H1 (cell line): ENCODE measurements around the gene PPAT. TPM values are rescaled to one million over a fixed set of nuclear protein-coding genes. Genes with fewer than 3 reads are reported as not detected.

Experiments used
- CTCF ChIA-PET: fragments of 300-600 bp; sonication (Branson Sonifier 250); formaldehyde crosslinking; loops from one replicate; lab custom pipeline; 2021; ENCODE audit not compliant: partially characterized antibody; lab: Charles Lee
- POLR2A ChIA-PET: fragments of 300-600 bp; sonication (Branson Sonifier 250); formaldehyde crosslinking; loops from one replicate; lab custom pipeline; 2021; ENCODE audit warnings: inconsistent platforms; ENCODE audit not compliant: partially characterized antibody; lab: Charles Lee
- DNase-seq, 2 experiments: peaks; one replicate each; pipeline versions ENCODE4 v3.0.0 to v3.0.0-alpha.2; 2010 to 2022; ENCODE audit warnings: low spot score in 2 of 2, low read depth in 1 of 2, mixed read lengths in 1 of 2
- FAIRE-seq: peaks from 2 replicates; lab custom pipeline; 2011; peaks lifted over from hg19 to GRCh38; lab: Jason Lieb, UNC
- H2AFZ ChIP-seq: 2 replicates; pipeline ENCODE4 v1.8.1; 2012; ENCODE audit warnings: low read length, inconsistent platforms
- H2AK5ac ChIP-seq: 2 replicates; pipeline ENCODE4 v1.6.1; 2013; ENCODE audit warnings: low read depth, low read length
- H2BK120ac ChIP-seq: replicated peaks from 2 replicates; pipeline ENCODE3; 2013; ENCODE audit warnings: low read depth, low read length, inconsistent platforms
- H2BK12ac ChIP-seq: 2 replicates; pipeline ENCODE4 v1.6.1; 2013; ENCODE audit warnings: low read depth, low read length
- H2BK15ac ChIP-seq: 2 replicates; pipeline ENCODE4 v1.6.1; 2013; ENCODE audit warnings: low read length
- H2BK20ac ChIP-seq: 2 replicates; pipeline ENCODE4 v1.6.1; 2013; ENCODE audit warnings: low read length
- H2BK5ac ChIP-seq: 2 replicates; pipeline ENCODE4 v1.6.1; 2013; ENCODE audit warnings: low read depth, low read length
- H3K14ac ChIP-seq: 2 replicates; pipeline ENCODE4 v1.6.1; 2013; ENCODE audit warnings: inconsistent platforms; ENCODE audit not compliant: insufficient read length
- H3K18ac ChIP-seq: 2 replicates; pipeline ENCODE4 v1.6.1; 2013; ENCODE audit warnings: low read length; ENCODE audit errors: extremely low read depth
- H3K23ac ChIP-seq: 2 replicates; pipeline ENCODE4 v1.6.1; 2013; ENCODE audit warnings: inconsistent platforms; ENCODE audit not compliant: insufficient read length
- H3K23me2 ChIP-seq: 2 replicates; pipeline ENCODE4 v1.6.1; 2013; ENCODE audit warnings: low read depth, low read length
- H3K27ac ChIP-seq: 2 replicates; pipeline ENCODE4 v1.6.1; 2011; ENCODE audit warnings: low read depth, low read length, inconsistent platforms
- H3K27me3 ChIP-seq, 4 experiments: replicated peaks in 1 of 4; 1 replicate in 1 of 4; 2 replicates in 3 of 4; pipeline versions ENCODE4 v1.6.1 to v1.8.1; 2011 to 2013; ENCODE audit warnings: low read length in 3 of 4, mild to moderate bottlenecking in 3 of 4, inconsistent platforms in 2 of 4, mixed read lengths in 2 of 4, moderate library complexity in 1 of 4; ENCODE audit not compliant: control insufficient read depth in 3 of 4, insufficient read depth in 3 of 4; ENCODE audit errors: extremely low read depth in 1 of 4
- H3K36me3 ChIP-seq, 4 experiments: 2 replicates each; pipeline versions ENCODE4 v1.6.1 to v1.8.1; 2011 to 2013; ENCODE audit warnings: mild to moderate bottlenecking in 4 of 4, low read length in 3 of 4, moderate library complexity in 2 of 4, control low read depth in 1 of 4, inconsistent platforms in 1 of 4; ENCODE audit not compliant: insufficient read depth in 4 of 4, control insufficient read depth in 2 of 4
- H3K4ac ChIP-seq: replicated peaks from 2 replicates; pipeline ENCODE3; 2013; ENCODE audit warnings: low read length, low read depth, mixed read lengths, inconsistent platforms; ENCODE audit not compliant: insufficient read length
- H3K4me1 ChIP-seq, 4 experiments: replicated peaks in 1 of 4; 1 replicate in 1 of 4; 2 replicates in 3 of 4; pipeline versions ENCODE4 v1.6.1 to v1.8.1; 2011 to 2013; ENCODE audit warnings: low read length in 3 of 4, inconsistent platforms in 2 of 4, mixed read lengths in 1 of 4; ENCODE audit not compliant: insufficient read depth in 4 of 4, control insufficient read depth in 3 of 4
- H3K4me2 ChIP-seq, 2 experiments: 2 replicates each; pipeline versions ENCODE4 v1.6.1 to v1.8.1; 2011 to 2013; ENCODE audit warnings: low read depth in 2 of 2, low read length in 2 of 2, control low read depth in 1 of 2, inconsistent platforms in 1 of 2, mild to moderate bottlenecking in 1 of 2; ENCODE audit not compliant: insufficient read depth in 1 of 2
- H3K4me3 ChIP-seq, 4 experiments: fragments of 200-600, 300-600 bp in 1 of 4; sonication (generic), shearing (Covaris generic), sonication (Bioruptor Twin) in 1 of 4; 2 replicates each; pipeline versions ENCODE4 v1.5.1 to v1.8.1; 2011 to 2016; ENCODE audit warnings: low read length in 4 of 4, low read depth in 3 of 4, control low read depth in 2 of 4, inconsistent platforms in 2 of 4, mild to moderate bottlenecking in 2 of 4, mixed read lengths in 1 of 4, moderate library complexity in 1 of 4; ENCODE audit not compliant: insufficient read depth in 2 of 4; ENCODE audit errors: extremely low read depth in 1 of 4
- H3K56ac ChIP-seq: replicated peaks from 2 replicates; pipeline ENCODE3; 2013; ENCODE audit warnings: low read depth, mild to moderate bottlenecking, mixed read lengths, low read length, inconsistent platforms; ENCODE audit not compliant: insufficient read length
- H3K79me1 ChIP-seq: 2 replicates; pipeline ENCODE4 v1.6.1; 2013; ENCODE audit warnings: low read depth, low read length, control low read depth
- H3K79me2 ChIP-seq, 2 experiments: 2 replicates each; pipeline versions ENCODE4 v1.6.1 to v1.8.1; 2012 to 2013; ENCODE audit warnings: low read length in 2 of 2, mild to moderate bottlenecking in 2 of 2, inconsistent platforms in 1 of 2; ENCODE audit not compliant: insufficient read depth in 2 of 2, control insufficient read depth in 1 of 2
- H3K9ac ChIP-seq, 4 experiments: replicated peaks in 1 of 4; 1 replicate in 1 of 4; 2 replicates in 3 of 4; pipeline versions ENCODE4 v1.6.1 to v1.8.1; 2011 to 2013; ENCODE audit warnings: low read depth in 3 of 4, low read length in 3 of 4, control low read depth in 2 of 4, mild to moderate bottlenecking in 2 of 4, moderate library complexity in 2 of 4, inconsistent platforms in 1 of 4; ENCODE audit errors: extremely low read depth in 1 of 4
- H3K9me3 ChIP-seq, 2 experiments: 2 replicates each; pipeline versions ENCODE4 v1.6.1 to v1.8.1; 2012 to 2013; ENCODE audit warnings: mild to moderate bottlenecking in 2 of 2, moderate library complexity in 2 of 2, control low read depth in 1 of 2, inconsistent platforms in 1 of 2, low read depth in 1 of 2, low read length in 1 of 2, mixed read lengths in 1 of 2; ENCODE audit not compliant: insufficient read depth in 2 of 2
- H4K20me1 ChIP-seq, 2 experiments: replicated peaks in 1 of 2; 2 replicates each; pipeline versions ENCODE3 to v1.8.1; 2011 to 2013; ENCODE audit warnings: inconsistent platforms in 2 of 2, low read length in 2 of 2, mild to moderate bottlenecking in 1 of 2; ENCODE audit not compliant: insufficient read depth in 2 of 2, control insufficient read depth in 1 of 2
- H4K5ac ChIP-seq: 2 replicates; pipeline ENCODE4 v1.6.1; 2013; ENCODE audit warnings: low read length, low read depth, mixed read lengths, inconsistent platforms; ENCODE audit not compliant: insufficient read length
- H4K8ac ChIP-seq: 2 replicates; pipeline ENCODE4 v1.8.0; 2013; ENCODE audit warnings: mild to moderate bottlenecking, moderate library complexity, low read length, inconsistent platforms; ENCODE audit not compliant: insufficient read depth; ENCODE audit errors: extremely low read depth
- H4K91ac ChIP-seq: replicated peaks from 2 replicates; pipeline ENCODE3; 2013; ENCODE audit warnings: low read length, mixed read lengths, inconsistent platforms; ENCODE audit not compliant: insufficient read length
- CTBP2 ChIP-seq: IDR thresholded peaks from 2 replicates; pipeline ENCODE4 v1.7.0; 2011; ENCODE audit warnings: borderline replicate concordance, mild to moderate bottlenecking, moderate library complexity, mixed read lengths, low read length; ENCODE audit not compliant: insufficient read depth, insufficient read length
- JUND ChIP-seq: IDR thresholded peaks from 2 replicates; pipeline ENCODE4 v1.6.1; 2011; ENCODE audit warnings: mild to moderate bottlenecking, improper control_type of control experiment, low read length
- RFX5 ChIP-seq: IDR thresholded peaks from 2 replicates; pipeline ENCODE4 v1.6.1; 2011; ENCODE audit warnings: low read depth, low read length, improper control_type of control experiment, borderline replicate concordance
- TBP ChIP-seq: IDR thresholded peaks from 2 replicates; pipeline ENCODE4 v1.6.1; 2011; ENCODE audit warnings: low read depth, low read length, improper control_type of control experiment
- WGBS, 2 experiments: shearing (Covaris generic) in 1 of 2; methylation state at CpG; one replicate each; pipeline versions ENCODE4 v1.1.6 to v1.1.7; 2013 to 2015; ENCODE audit warnings: low lambda C conversion rate in 2 of 2, mixed read lengths in 2 of 2, inconsistent platforms in 1 of 2, low coverage in 1 of 2, missing lambda C conversion rate in 1 of 2; ENCODE audit not compliant: insufficient replicate concordance in 2 of 2, insufficient coverage in 1 of 2, insufficient read length in 1 of 2; ENCODE audit errors: extremely low coverage in 1 of 2, missing lambda C conversion rate in 1 of 2; 5-methylcytosine and 5-hydroxymethylcytosine counted together
- polyA plus RNA-seq, 7 experiments: library from polyadenylated mRNA; depleted of rRNA in 3 of 7; stranded (reverse) in 5 of 7; unstranded in 2 of 7; fragments of >200 nt in 5 of 7; fragments of 200-250 nt in 2 of 7; gene quantifications; 1 replicate in 5 of 7; 2 replicates in 1 of 7; 4 replicates in 1 of 7; pipeline versions ENCODE4 v1.2.1 to v1.2.3, GENCODE V29; 2011 to 2013; ENCODE audit warnings: missing spikeins in 2 of 7, mixed read lengths in 2 of 7
- total RNA-seq: library from RNA; stranded (reverse); fragmentation: NEBNext Ultra II Directional; extraction: Animal tissue kit (Norgen Biotek cat#: 25700); gene quantifications from 2 replicates; pipeline ENCODE4 v1.2.1, GENCODE V29; 2021

The PPAT gene
- total and polyA plus RNA-seq, 2 of the 8 experiments (the other 6 are each of a cell fraction or from before 2014, with no cell fraction given) = 24.5 to 104 TPM

- H3K18ac ChIP-seq = no peak overlapping the region
- ChIA-PET POLR2A (interaction anchor here (0.9 kb wide), 1 partner anchor 9 kb away, joined by 5 read pairs; no protein-coding TSS in a partner anchor), CTCF (no interaction called here)
- H3K4me3 ChIP-seq = no peak overlapping the region
- no peaks in the 10 kb centered on the region for H3K23me2 ChIP-seq
- H3K4ac ChIP-seq = no peak overlapping the region
- peaks cover 6 to 8% of the 10 kb centered on the region in 2 experiments for H4K20me1 ChIP-seq
- DNase-seq (no peak), FAIRE-seq (no peak)
- no peak overlapping the region for H2BK120ac ChIP-seq
- no peak overlapping the region for H3K9ac ChIP-seq
- no peak overlapping the region for H4K5ac ChIP-seq
- peaks cover 0 to 20% (median 2%) of the 10 kb centered on the region in 4 experiments; a peak in 4 of 7 replicates for H3K4me1 ChIP-seq
- H2BK15ac ChIP-seq = no peak overlapping the region
- peaks cover 3% of the 10 kb centered on the region; the same call in 1 of the 2 replicates for H3K79me1 ChIP-seq
- H4K8ac ChIP-seq = no peak overlapping the region
- no peaks in the 10 kb centered on the region for H3K27me3 ChIP-seq
- H3K27ac ChIP-seq = no peak overlapping the region
- no peak overlapping the region for H3K23ac ChIP-seq
- no peak overlapping the region for H2AFZ ChIP-seq
- no peak overlapping the region for H2AK5ac ChIP-seq
- H2BK20ac ChIP-seq = no peak overlapping the region
- no peak for TF ChIP-seq RFX5
- TF ChIP-seq TBP = no peak
- no peak for TF ChIP-seq CTBP2
- no peak for TF ChIP-seq JUND
- H2BK12ac ChIP-seq = no peak overlapping the region
- no peak overlapping the region for H2BK5ac ChIP-seq
- no peak overlapping the region for H4K91ac ChIP-seq
- no peak overlapping the region for H3K14ac ChIP-seq
- H3K36me3 ChIP-seq = no peaks in the 10 kb centered on the region
- H3K4me2 ChIP-seq = no peak overlapping the region
- peaks cover 16 to 99% of the 10 kb centered on the region in 2 experiments for H3K79me2 ChIP-seq
- WGBS, 2 experiments = 97% methylated on average over 4 of the region's 4 CpGs; no CpG with 5 or more reads in 1 of the 2 experiments
- no peaks in the 10 kb centered on the region for H3K9me3 ChIP-seq
- no peak overlapping the region for H3K56ac ChIP-seq
Measured at GRCh38 chr4:56414135-56414670, 21.2 kb downstream of the PPAT start.
